GM12875 (cell line): ENCODE measurements around the gene SOX5.

ENCODE experiments used
- H3K4me3 ChIP-seq: one replicate; pipeline ENCODE4 v1.5.1; 2011; ENCODE audit warnings: low read depth, low read length, control low read depth
- TF ChIP-seq, protein P1 (sequence below): IDR thresholded peaks from 2 replicates; pipeline ENCODE4 v1.5.1; 2011; ENCODE audit warnings: low read depth, mild to moderate bottlenecking, control low read depth, inconsistent platforms, low read length, moderate library complexity, borderline replicate concordance; ENCODE audit not compliant: insufficient read depth

SOX5 gene

DNA sequence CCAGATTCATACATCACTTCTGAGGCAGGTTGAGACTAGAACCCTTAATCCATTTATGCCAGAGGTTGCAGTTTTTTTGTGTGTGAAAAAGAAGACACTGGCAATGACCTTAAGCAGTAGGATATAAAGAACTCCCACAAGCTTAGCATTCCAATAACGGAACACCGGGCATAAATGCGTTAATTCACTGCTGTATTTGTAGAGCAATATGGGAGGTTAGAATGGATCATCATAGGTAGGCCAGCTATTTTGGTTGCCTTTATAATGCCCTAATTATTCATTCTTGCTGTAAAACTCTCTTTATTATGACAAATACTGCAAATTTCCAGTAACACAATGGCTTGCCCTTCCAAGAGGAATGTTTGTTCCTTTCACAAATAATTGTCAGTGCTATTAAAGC is 322.7 kb downstream of the SOX5 start:
- H3K4me3 ChIP-seq: no peak overlapping the region
- TF ChIP-seq, protein P1, sequence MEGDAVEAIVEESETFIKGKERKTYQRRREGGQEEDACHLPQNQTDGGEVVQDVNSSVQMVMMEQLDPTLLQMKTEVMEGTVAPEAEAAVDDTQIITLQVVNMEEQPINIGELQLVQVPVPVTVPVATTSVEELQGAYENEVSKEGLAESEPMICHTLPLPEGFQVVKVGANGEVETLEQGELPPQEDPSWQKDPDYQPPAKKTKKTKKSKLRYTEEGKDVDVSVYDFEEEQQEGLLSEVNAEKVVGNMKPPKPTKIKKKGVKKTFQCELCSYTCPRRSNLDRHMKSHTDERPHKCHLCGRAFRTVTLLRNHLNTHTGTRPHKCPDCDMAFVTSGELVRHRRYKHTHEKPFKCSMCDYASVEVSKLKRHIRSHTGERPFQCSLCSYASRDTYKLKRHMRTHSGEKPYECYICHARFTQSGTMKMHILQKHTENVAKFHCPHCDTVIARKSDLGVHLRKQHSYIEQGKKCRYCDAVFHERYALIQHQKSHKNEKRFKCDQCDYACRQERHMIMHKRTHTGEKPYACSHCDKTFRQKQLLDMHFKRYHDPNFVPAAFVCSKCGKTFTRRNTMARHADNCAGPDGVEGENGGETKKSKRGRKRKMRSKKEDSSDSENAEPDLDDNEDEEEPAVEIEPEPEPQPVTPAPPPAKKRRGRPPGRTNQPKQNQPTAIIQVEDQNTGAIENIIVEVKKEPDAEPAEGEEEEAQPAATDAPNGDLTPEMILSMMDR: no peak

DNA sequence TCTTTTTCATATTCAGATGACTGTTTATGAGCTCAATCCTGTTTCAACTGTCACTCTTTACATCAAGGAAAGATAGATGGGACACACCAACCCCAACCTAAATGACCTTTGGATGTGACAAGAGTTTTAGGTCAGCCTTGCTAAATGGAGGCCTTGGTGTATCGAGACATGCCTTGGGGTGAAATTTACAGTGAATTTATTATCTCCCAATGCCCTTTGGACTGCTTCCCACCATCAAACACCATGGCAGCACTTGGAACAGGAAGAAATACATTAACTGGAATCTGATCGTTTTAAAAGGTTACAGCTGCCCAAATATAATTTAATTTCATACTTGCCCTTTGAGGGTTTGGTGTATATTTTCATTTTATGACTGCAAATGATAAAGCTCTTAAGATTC is 327.6 kb downstream of the SOX5 start:
- TF ChIP-seq, protein P1: no peak
- no peak overlapping the region for H3K4me3 ChIP-seq

DNA sequence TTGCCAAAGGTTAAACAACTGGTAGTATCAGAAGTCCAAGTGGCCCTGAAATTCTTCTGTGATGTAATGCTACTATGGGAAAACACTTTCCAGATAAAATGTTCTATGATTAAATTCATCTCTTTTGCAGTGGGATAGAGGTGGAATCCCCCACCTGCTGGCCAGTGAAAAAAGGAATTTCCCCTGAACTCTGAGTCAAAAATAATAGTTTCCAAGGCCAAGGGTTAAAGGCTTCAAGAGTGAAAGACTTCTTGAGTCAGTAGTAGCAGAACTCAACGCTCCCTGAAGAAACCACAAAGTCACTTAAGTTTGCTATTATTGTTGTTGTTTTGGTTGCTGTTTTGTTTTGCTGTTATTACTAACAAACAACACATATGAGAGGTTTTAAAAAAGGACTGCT is 330.8 kb downstream of the SOX5 start:
- no peak overlapping the region for H3K4me3 ChIP-seq
- TF ChIP-seq, protein P1: no peak

DNA sequence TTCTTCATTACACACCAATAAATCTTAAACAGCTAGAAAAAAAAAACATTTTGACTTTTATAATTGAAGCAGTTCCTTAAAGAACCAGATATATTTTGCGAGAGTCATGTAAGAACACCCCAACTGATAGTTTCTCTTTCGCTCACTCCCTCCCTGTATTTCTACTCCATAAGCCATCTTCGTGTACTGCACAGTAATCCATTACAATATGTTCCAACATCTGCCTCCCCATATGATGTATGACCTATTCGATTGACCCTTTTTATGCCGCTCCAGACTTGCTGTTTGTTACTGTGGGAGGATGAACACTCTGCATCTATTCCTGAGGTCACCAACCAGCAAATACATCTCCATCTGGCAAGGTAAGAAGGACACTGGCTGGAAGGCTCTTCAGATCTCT is 331.7 kb downstream of the SOX5 start:
- no peak overlapping the region for H3K4me3 ChIP-seq
- TF ChIP-seq, protein P1: no peak

DNA sequence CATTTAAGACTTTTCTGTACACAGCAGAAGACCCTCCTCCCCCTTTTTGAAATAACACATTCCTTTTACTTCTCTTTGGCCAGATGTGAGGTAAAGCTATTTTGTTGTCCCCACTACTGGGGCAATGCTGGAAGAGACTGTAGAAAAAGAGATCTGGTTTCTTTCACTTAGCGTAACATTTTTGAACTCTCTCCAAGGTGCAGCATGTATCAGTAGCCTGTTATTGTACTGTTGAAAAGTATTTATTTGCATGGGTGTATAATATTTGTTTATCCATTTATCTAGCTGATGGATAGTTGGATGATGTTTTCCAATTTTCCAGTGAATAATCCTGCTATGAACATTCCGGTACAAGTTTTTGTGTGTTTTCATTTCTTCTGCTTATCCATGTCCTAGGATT is 335.2 kb downstream of the SOX5 start:
- no peak overlapping the region for H3K4me3 ChIP-seq
- TF ChIP-seq, protein P1: no peak

DNA sequence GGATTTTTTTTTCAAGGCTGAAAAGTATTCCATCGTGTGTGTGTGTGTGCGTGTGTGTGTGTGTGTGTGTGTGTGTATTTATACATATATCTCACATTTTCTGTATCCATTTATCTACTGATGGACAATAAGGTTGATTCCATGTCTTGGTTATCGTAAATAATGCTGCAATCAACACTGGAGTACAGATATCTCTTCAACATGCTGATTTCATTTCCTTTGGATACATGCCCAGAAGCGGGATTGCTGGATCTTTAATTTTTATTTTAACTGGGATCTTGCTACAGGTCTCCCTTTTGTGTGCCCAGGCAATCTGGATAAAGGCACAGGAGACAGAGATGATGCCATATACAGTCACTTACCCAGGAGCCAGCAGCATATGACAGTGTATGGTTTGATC is 338.1 kb downstream of the SOX5 start:
- no peak overlapping the region for H3K4me3 ChIP-seq
- TF ChIP-seq, protein P1: no peak

DNA sequence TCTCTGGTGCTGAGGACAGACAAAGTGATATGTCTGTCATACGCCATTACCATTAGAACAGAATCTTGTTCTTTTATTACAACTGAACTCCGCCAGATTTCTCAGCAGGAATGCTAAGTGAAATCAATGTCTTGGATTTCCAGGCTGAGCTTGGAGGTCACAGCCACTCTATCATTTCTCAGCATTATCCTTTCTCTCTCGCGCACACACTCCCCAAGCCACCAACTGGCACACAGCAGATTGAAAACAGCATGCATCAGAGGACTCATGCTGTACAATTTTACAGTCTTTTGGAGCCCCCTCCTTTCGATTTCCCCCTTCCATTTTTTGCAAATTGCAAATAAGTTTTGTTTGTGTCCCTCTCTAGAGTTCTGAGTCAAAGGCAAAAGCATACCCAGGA is 348.6 kb downstream of the SOX5 start:
- TF ChIP-seq, protein P1: no peak
- no peak overlapping the region for H3K4me3 ChIP-seq
